HG02970 (cell line): Measurements from ENCODE around the gene NDUFB6.
"Not testable (repeated sequence)": the region's sequence is repeated elsewhere in the genome, so short reads cannot be mapped to it uniquely, and the experiment has no call there.

Experiments used
- ATAC-seq: cut with Tn5 transposase; IDR thresholded peaks from one replicate; pipeline ENCODE4 v1.9.1; 2021; ENCODE audit warnings: mild to moderate bottlenecking, moderate library complexity, moderate number of reproducible peaks; ENCODE audit not compliant: unreplicated experiment, low FRiP score

Gene NDUFB6

DNA sequence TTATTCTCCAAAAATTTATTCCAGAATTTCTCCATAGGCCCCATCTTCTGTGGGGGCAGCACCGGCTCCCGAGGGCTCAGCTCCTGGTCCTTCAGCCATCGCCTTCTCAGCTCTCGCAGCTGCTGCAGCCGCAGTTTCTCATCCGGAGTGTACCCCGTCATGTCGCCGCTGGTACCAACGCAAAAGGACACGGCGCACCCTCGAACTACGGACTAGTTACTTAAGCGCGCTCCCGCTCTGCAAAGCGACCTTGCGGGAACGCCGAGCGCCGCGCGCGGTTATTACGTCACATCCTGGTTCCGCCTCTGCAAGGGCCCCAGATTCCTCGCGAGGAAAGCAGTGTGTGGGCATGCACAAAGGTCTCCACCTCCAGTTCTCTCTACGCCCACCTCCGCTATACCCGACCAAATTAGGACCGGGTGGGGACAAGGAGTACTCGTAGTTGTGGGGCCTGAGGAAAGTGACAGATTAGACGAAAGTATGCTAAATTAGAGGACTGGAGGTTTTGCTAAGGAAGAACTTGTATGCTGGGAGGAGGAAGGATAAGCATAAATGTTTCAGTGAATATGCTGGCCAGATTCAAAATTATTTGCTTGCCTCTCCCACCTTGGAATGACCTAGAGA is at the start of gene NDUFB6:
NDUFB6 (minus strand) TSS at position 260 of the 624 bp plus-strand sequence; CDS start at position 161, 99 bp downstream.
- ATAC-seq = peak; percentile 81

DNA sequence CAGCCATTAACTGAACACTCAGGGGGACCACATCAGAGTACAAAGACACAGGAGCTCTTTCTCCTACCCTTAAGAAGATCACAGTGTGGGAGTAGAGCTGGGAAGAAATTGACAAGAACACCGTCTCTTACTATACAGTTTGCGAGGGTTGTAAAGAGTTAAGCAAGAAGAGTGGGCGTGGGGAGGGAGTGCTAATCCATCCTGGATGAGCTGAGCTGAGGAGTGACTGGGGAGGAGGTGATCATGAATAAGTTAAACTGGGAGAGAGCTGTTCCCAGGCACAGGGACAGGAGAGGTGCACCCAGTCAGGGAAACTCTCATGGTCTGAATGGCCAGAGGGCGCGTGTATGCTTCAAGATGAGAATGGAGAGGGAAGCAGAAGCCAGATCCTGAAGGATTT is 45.3 kb upstream of the NDUFB6 start:
- no peak for ATAC-seq

DNA sequence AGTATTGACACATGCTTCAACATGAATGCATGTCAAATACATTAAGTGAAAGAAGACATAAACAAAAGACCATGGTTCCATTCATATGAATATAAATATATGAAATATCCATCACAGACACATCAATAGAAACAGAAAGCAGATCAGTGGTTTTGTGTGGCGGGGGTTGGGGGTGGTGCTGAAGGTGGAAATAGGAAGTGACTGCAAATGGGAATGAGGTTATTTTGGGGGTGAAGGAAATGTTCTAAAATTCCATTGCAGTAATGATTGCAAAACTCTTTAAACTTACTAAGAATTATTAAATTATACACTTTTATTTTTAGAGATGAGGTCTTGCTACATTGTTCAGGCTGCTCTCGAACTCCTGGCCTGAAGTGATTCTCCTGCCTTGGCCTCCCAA is 33.9 kb upstream of the NDUFB6 start:
- ATAC-seq = no peak

DNA sequence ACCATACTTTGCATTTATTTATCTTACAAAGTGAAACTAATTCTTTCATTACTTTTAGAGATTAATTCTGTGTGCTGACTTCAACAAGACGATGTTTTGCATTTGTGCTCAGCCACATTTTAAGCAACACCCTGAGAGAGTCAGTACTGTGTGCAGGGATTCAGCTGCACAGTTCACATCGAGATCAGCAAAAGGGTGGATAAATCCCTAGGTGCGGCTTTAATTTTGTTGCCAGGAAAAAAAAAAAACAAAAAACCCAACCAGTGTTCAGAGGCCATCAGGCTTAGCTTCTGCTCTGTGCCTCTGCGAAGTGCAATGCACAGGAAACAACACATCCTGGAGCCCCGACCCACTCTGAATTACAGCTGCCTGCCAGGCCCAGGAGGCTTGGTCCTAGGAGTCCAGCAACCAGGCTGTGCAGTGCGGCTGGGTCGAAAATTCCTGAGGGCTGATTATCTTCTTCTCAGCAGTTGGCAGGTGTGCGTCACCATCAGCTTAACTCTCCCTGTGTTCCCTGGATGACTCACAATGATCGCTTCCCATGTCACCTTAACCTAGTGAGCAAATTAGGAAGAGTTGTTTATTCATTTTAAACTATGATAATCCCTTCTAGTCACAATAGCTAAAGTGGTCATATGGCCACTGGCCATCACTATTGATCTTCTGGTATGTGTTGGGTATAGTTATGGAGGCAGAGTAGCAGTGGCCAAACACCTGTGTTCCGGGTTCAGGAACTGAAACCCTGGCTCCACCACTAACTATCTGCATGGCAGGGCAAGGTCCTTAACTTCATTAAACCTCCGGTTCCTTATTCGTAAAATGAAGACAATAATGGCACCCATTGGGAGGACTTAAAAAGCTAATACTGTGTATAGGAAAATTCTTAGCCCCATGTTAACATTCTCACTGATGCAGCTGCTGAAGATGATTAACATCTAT is 31.2 kb upstream of the NDUFB6 start:
- no peak for ATAC-seq

DNA sequence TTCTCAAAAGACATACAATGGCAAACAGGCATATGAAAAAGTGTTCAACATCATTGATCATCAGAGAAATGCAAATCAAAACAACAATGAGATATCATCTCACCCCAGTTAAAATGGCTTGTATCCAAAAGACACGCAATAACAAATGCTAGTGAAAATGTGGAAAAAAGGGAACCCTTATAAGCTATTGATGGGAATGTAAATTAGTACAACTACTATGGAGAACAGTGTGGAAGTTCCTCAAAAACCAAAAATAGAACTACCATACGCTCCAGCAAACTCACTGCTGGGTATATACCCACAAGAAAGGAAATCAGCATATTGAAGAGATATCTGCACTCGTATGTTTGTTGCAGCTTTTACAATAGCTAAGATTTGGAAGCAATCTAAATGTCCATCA is 26.1 kb upstream of the NDUFB6 start:
- not testable (repeated sequence) for ATAC-seq

DNA sequence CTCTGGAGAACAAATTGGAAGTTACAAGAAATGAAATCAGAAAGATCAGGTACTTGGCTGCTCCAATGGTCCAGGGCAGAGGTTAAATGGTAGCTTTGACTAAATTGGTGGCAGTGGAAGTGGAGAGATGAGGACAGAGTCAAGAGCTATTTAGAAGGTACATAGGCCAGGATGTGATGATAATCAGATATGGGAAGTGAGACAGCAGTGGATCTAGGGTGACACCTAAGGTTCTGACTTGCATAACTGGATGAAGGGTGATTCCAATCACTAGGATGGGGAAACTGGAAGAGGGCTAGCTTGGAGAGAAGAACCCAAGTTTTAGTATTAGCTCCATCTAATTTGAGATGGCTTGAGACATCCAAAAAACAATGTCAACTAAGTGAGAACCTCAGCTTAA is 24.0 kb upstream of the NDUFB6 start:
- ATAC-seq = no peak

DNA sequence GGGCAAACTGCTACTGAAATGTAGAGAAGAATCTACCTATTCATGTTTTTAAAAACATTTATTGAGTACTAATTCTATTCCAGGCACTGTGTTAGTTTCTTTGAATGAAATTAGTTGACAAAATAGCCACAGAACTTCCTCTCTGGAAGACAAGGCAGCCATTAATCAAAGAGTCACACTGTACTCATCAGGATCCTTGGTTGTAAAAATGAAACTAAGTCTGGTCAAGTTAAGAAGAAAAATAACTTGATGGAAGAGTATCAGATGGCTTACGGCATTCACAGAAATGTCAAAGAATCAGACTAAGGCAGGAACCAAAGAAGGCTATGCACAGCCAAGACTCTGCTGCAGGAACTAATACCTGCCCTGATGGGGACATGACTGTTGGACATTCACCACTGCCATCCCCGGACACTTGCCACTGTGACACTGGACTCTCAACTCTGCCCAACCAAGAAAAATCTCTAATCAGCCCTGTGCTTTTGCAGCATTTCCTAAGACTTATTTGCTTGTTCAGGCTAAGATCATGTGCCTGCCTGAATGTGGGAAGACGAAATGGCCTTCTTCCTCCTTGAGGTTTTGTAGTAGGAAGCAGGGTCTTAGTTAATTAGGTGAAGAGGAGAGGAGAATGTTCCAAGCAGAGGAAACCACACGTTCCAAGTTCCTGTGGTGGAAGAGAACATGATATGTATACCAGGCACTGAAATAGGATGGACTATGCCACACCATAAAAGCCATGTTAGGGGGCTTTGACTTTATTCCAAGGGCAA is 23.3 kb upstream of the NDUFB6 start:
- ATAC-seq = no peak

DNA sequence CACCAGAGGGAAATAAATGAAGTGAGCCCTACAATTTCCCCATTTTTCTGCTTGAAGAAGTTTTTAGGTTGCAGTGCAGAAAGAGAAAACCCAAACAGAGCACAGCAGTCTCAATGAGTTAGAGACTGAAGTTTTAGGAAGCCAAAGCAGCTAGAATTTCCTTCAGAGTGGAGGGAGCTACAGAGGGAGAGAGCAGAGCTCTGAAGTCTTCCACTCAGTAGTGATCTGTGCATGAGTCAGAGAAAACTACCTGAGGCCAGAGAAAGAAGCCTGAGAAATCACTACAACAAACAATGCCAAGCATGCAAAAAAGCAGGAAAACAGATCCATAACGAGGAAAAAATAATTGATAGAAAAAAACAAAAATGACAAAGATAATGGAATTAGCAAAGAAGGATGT is 17.9 kb upstream of the NDUFB6 start:
- no peak for ATAC-seq

DNA sequence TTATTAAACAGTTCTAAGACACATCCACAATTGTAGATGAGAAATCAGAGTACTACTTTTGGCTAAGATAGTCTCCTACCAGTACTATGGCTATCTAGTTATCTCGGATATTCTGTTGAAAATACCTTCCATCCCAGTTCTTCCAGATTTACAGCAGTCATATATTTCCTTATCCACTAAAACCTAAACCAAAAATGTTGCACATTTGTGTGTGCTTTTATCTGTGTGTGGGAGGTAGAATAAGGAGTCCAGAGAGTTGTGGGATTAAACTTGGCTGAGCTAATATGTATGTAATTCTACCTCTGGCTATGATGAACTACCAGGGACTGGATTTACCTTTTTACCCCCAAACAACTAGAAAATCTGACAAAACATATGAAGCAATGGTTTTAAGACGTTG is 17.5 kb upstream of the NDUFB6 start:
- no peak for ATAC-seq

DNA sequence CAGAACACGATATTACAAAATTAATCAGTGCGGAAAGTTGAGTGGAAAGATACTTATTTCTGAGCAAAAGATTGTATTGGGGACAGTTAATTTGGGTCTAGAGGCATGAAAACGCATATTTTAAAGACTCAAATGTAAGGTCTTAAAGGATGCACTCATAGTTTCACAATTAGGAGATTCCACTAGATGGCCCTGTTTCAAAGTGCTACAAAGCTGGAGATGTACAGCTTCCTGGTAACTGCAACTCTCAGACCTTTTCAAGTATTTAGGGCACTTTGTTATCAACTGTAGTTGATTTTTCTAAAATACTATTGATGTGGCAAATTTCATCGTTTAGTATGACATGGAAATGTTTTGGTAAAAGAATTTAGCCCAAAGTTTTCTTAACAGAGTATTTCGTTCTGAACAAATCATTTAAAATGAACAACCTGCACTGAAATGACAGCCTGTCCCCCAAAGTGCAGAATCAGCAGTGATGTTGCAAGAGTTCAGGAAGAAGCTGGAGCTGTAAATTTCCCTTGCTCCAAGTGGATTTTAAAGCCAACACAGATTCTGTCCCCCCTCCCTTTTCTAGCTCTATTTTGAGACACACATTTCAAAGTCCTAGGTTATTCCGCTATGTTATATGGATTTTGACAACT is 16.2 kb upstream of the NDUFB6 start:
- ATAC-seq = no peak

DNA sequence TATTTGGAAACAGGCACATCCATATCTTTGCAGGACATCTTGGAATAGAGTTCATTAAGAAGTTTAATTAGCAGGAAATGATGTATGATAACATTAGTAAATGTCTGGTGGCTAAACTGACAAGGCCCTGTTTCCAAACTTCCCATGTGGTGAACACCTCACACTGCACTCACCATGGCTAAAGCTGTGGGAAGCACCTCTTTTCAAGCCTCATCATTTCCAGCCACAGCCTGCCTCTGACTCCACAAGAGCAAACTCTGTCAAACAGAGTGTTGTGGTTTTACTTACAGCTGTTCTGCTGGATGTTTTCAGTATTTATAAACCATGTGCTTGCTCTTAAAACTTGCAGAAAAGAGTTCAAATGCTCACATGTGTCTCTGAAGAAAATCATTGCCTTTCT is 14.9 kb upstream of the NDUFB6 start:
- ATAC-seq = no peak

DNA sequence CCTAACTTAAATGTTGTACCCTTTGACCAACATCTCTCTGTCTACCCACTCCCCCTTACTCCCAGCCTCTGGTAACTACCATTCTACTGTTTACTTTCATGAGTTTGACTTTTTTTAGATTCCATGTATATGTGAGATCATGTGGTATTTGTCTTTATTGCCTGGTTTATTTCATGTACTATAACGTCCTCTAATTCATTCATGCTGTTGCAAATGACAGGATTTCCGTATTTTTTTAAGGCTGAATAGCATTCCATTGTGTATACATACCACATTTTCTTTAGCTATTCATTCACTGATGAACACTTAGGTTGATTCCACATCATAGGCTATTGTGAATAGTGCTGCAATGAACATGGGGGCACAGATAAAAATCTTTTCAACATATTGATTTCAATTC is 11.8 kb upstream of the NDUFB6 start:
- no peak for ATAC-seq

DNA sequence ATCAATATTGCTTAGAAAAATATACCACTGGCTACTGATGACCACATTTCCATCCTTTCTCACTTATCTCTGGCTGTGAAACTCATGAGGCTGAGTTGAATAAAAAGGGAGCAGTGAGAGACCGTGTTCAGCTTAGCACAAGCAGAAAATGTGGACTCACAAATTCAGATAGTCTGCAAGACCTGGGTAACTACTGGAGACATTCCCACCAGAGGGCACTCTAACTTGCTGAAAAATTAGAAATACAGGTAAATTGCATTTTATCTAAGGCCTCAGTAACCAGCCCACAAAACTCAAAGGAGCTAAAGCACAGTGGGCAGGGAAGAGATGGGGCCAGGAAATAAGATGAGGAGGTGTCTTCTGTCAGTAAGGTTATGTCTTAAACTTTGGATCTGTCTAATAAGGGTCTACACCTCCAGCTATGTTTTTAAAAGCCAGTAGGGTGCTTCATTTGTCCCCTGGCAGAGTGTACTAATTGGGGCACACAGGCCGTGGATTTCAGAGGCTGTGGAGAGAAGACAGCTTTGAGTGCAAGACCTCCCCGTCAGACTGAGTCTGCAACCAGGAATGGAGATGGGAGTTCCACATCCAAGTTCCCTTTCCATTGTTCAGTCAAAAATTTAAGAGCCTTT is 8.7 kb upstream of the NDUFB6 start:
- no peak for ATAC-seq

DNA sequence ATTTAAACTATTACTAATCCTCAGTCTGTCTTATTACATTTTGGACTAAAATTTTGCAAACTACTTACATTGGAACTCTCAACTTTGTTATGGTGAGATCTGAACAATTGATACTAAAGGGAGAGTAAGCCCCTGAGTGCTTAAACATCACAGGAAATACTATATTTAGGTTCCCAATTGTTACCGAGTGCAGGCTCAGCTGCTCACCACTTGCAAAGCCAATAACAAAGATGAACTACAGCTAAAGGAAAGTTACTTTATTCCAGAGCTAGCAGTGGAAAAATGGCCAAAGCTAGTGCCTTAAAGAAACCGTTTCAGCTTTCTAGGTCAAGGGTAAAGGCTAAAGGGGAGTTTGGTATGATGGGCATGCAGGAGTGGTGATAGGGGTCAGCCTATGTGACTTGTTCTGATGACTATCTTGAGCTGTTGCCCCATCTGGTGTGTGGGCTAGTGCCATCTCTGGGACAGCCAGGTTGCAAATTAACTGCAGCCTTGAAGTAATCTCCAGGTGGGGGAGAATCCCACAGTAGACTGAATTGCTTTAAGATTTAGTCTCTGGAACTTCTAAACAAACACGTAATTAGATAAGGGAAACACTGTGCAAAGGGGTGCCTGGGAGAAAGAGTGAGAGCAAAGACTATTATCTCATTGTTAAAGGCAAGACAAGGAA is 7.8 kb upstream of the NDUFB6 start:
- no peak for ATAC-seq

DNA sequence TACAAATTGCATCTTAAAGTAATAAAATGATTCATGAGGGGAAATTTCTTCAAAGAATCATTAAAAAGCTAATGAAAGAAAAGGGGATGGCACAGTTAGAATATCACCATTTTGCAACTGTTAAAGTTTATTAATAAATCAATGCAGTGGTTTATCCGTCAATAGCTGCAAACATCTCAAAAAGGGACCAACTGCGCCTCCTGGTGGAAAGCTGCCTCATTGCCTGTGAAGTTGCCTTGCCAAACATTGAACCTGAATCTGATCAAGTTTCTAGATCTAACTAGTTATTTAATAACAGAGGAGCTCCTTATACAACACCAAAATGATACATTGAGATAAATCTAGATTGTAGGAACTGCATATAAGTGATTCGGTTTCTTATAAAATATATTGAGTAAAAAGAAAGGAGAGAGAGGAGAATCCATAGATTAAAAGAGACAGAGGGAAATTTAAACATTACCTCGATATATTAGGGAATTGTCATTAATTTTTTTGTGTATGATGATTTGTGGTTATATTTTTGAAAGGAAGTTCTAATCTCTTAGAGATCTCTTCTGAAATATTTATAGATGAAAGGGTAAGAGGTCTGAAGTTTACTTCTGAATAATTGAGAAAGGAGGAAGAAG is 6.9 kb upstream of the NDUFB6 start:
- no peak for ATAC-seq

DNA sequence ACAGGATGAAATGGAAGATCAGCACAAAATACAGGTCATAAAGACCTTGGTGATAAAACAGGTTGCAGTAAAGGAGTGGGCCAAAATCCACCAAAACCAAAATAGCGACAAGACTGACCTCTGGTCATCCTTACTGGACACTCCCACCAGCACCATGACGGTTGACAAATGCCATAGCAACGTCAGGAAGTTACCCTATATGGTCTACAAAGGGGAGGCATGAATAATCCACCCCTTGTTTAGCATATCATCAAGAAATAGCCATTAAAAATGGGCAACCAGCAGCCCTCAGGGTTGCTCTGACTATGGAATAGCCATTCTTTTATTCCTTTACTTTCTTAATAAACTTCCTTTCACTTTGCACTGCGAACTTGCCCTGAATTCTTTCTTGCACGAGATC is 6.0 kb upstream of the NDUFB6 start:
- no peak for ATAC-seq

DNA sequence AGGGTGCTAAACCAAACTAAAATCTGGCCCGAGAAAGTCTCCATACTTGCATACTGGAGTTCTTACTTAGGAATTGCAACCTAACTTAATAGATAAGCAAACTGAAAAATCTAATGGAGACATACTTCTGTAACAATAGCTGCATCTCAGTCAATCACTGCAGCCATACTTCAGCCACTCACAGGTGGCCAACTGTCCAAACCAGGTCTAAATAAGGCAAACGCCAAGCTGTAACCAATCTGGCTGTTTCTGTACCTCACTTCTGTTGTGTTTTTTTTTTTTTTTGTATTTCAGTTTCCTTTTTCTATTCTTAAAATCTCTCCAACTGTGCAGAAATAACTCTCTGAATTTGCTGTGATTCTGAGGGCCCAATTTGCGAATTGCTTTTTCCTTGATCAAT is 4.4 kb upstream of the NDUFB6 start:
- ATAC-seq = no peak

DNA sequence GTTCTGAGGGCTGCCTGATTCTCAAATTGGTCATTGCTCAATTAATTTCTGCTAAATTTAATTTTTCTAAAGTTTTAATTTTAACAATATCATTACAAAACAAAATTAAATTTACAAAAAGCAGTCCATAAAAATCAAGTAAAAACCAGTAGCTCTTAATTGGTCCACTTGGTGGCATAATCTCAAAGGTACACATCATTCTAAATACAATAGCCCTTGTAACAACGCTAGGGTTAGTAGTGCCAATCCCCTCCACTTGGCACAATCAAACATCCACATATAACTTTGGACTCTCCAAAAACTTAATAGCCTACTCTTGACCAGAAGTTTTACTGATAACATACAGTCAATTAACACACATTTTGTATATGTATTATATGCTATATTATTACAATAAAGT is 1.9 kb upstream of the NDUFB6 start:
- no peak for ATAC-seq

DNA sequence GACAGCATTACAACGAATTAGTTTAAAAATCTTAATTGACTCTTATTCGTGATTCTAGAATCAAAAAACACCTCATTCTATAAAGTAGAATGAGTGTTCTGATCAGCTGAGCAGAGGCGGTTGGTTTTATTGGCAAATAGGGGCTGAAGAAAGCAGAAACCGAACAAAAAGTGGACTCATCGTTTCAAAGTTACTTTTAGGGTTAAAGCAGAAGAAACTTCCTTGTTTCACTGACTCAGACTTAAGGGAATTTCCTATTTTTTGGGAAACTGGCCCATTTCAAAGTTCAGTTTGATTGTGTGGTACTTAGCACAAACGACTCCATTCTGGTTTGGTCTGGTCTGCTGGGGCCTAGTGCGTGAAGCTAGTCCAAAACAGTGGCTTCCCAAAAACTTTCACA is 862 bp upstream of the NDUFB6 start:
- no peak for ATAC-seq
